Erythroblast (primary cell): ENCODE measurements around the gene SH3PXD2B.

Experiments
- GATA1 ChIP-seq: IDR thresholded peaks from 2 replicates; pipeline ENCODE4 v1.6.1; 2011; ENCODE audit warnings: low read depth, mild to moderate bottlenecking, control low read depth, low read length, moderate library complexity
- POLR2A ChIP-seq: IDR thresholded peaks from 2 replicates; pipeline ENCODE4 v1.6.1; 2011; ENCODE audit warnings: mild to moderate bottlenecking, low read length

GRCh38 chr5:172353846-172354245, 100.5 kb downstream of the SH3PXD2B start:
- TF ChIP-seq POLR2A (no peak), GATA1 (no peak)
